ENCODE measurements around the gene MET. TPM values are rescaled to one million over a fixed set of nuclear protein-coding genes. Genes with fewer than 3 reads are reported as not detected.
A peak's percentile ranks its signal among the peaks of the same experiment; 100 is the strongest.
"Not testable (repeated sequence)": the region's sequence is repeated elsewhere in the genome, so short reads cannot be mapped to it uniquely, and the experiment has no call there.

Gene MET
- total and polyA plus RNA-seq, 2 donors from 2014 or later: 13.4 to 225 TPM

DNA sequence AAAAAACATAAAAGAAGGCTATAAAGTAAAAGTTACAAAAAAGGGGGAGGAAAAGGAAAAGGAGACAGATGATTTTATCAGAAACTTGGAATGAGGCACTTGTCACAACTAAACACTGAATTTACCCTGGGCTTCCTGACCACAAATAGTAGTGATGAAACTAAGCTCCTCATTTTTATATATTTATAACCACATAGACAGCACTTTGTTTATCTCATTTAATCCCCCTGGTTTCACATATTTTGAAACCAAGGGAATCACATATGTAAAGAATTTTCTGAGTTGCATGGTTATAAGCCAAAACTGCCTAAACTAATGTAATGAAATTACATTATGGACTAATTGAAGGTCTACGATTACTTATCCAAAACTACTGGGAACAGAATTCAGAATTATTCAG is 39.6 kb upstream of the MET start:
- peak overlapping the region in 1 of 2 donors; percentile 29 for H3K27ac ChIP-seq (ENCODE audit: low read depth in 2 of 2, low read length in 2 of 2)
- FAIRE-seq: no peak
- H3K27me3 ChIP-seq (ENCODE audit: control insufficient read depth, insufficient read depth, low read length): no peaks in the 10 kb centered on the region
- TF ChIP-seq, protein P1, sequence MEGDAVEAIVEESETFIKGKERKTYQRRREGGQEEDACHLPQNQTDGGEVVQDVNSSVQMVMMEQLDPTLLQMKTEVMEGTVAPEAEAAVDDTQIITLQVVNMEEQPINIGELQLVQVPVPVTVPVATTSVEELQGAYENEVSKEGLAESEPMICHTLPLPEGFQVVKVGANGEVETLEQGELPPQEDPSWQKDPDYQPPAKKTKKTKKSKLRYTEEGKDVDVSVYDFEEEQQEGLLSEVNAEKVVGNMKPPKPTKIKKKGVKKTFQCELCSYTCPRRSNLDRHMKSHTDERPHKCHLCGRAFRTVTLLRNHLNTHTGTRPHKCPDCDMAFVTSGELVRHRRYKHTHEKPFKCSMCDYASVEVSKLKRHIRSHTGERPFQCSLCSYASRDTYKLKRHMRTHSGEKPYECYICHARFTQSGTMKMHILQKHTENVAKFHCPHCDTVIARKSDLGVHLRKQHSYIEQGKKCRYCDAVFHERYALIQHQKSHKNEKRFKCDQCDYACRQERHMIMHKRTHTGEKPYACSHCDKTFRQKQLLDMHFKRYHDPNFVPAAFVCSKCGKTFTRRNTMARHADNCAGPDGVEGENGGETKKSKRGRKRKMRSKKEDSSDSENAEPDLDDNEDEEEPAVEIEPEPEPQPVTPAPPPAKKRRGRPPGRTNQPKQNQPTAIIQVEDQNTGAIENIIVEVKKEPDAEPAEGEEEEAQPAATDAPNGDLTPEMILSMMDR (IDR thresholded peaks at IDR 0.05; ENCODE audit: borderline replicate concordance, extremely low read depth, insufficient read depth): no peak
- no peak for DNase-seq
- intact Hi-C loops (cut with DNase I): no loop called here
- H3K36me3 ChIP-seq (ENCODE audit: control insufficient read depth in 2 of 3, insufficient read depth in 3 of 3, low read length in 3 of 3): no peaks in the 10 kb centered on the region
- peaks cover 5 to 35% (median 10%) of the 10 kb centered on the region in 3 donors for H3K4me1 ChIP-seq (ENCODE audit: control insufficient read depth in 2 of 3, insufficient read depth in 2 of 3, low read depth in 1 of 3, low read length in 3 of 3)
- peak overlapping the region in 1 of 3 donors; percentile 34 for H3K9ac ChIP-seq (ENCODE audit: low read length in 3 of 3)
- no peak overlapping the region for H3K4me3 ChIP-seq (ENCODE audit: low read length in 3 of 3)
- no peaks in the 10 kb centered on the region for H3K9me3 ChIP-seq (ENCODE audit: control insufficient read depth in 2 of 3, insufficient read depth in 1 of 3, low read length in 3 of 3)

- Histone ChIP-seq H3K36me3 (ENCODE audit: control insufficient read depth in 2 of 3, insufficient read depth in 3 of 3, low read length in 3 of 3) (no peaks in the 10 kb centered on the region), H3K9ac (ENCODE audit: low read length in 3 of 3) (no peak overlapping the region), H3K9me3 (ENCODE audit: control insufficient read depth in 2 of 3, insufficient read depth in 1 of 3, low read length in 3 of 3) (no peaks in the 10 kb centered on the region), H3K4me3 (ENCODE audit: low read length in 3 of 3) (peak overlapping the region in 1 of 3 donors; percentile 30), H3K27me3 (ENCODE audit: control insufficient read depth, insufficient read depth, low read length) (no peaks in the 10 kb centered on the region), H3K4me1 (ENCODE audit: control insufficient read depth in 2 of 3, insufficient read depth in 2 of 3, low read depth in 1 of 3, low read length in 3 of 3) (peaks cover 5 to 32% (median 10%) of the 10 kb centered on the region in 3 donors), H3K27ac (ENCODE audit: low read depth in 2 of 2, low read length in 2 of 2) (peak overlapping the region in 1 of 2 donors; percentile 61)
- no peak for FAIRE-seq
- DNase-seq: peak in 4 of 5 donors; percentile 54 to 87 (median 70)
- intact Hi-C loops (cut with DNase I): no loop called here
- TF ChIP-seq, protein P1 (IDR thresholded peaks at IDR 0.05; ENCODE audit: borderline replicate concordance, extremely low read depth, insufficient read depth): no peak
Measured at GRCh38 chr7:116633131-116633988, 38.6 kb upstream of the MET start.

DNA sequence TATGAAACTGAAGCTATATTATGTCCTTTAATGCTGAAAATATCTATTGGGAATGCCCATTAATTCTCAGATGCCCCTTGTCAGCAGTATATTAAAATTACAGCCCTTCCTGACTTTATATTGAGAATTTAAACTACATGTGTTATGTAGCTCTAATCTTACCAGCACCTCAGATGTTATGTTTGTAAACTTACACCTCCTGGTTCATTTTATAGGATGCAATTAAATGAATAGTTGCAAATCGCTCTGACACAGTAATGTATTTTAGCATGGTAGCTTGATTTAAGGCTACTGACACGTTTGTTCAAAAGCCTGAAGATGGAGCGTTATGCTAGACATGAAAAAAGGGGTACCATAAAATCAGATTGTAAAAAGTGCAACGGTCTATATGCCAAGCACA is 35.0 kb upstream of the MET start:
- Histone ChIP-seq H3K27me3 (ENCODE audit: control insufficient read depth, insufficient read depth, low read length) (no peaks in the 10 kb centered on the region), H3K36me3 (ENCODE audit: control insufficient read depth in 2 of 3, insufficient read depth in 3 of 3, low read length in 3 of 3) (no peaks in the 10 kb centered on the region), H3K9ac (ENCODE audit: low read length in 3 of 3) (no peak overlapping the region), H3K4me1 (ENCODE audit: control insufficient read depth in 2 of 3, insufficient read depth in 2 of 3, low read depth in 1 of 3, low read length in 3 of 3) (peaks cover 2 to 5% (median 5%) of the 10 kb centered on the region in 3 donors), H3K4me3 (ENCODE audit: low read length in 3 of 3) (no peak overlapping the region), H3K9me3 (ENCODE audit: control insufficient read depth in 2 of 3, insufficient read depth in 1 of 3, low read length in 3 of 3) (no peaks in the 10 kb centered on the region), H3K27ac (ENCODE audit: low read depth in 2 of 2, low read length in 2 of 2) (no peak overlapping the region)
- TF ChIP-seq, protein P1 (IDR thresholded peaks at IDR 0.05; ENCODE audit: borderline replicate concordance, extremely low read depth, insufficient read depth): no peak
- peak in 2 of 5 donors; percentile 57 to 80 for DNase-seq
- intact Hi-C loops (cut with DNase I): no loop called here
- no peak for FAIRE-seq

DNA sequence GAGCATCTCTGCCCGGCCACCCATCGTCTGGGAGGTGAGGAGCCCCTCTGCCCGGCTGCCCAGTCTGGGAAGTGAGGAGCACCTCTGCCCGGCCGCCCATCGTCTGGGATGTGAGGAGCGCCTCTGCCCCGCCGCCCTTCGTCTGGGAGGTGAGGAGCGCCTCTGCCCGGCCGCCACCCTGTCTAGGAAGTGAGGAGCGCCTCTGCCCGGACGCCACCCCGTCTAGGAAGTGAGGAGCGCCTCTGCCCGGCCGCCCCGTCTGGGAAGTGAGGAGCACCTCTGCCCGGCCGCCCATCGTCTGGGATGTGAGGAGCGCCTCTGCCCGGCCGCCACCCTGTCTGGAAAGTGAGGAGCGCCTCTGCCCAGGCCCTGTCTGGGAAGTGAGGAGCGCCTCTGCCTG is 33.4 kb upstream of the MET start:
- intact Hi-C loops (cut with DNase I); H3K27ac ChIP-seq (ENCODE audit: low read depth in 2 of 2, low read length in 2 of 2); FAIRE-seq; H3K4me1 ChIP-seq (ENCODE audit: control insufficient read depth in 2 of 3, insufficient read depth in 2 of 3, low read depth in 1 of 3, low read length in 3 of 3); H3K9ac ChIP-seq (ENCODE audit: low read length in 3 of 3); H3K9me3 ChIP-seq (ENCODE audit: control insufficient read depth in 2 of 3, insufficient read depth in 1 of 3, low read length in 3 of 3); H3K27me3 ChIP-seq (ENCODE audit: control insufficient read depth, insufficient read depth, low read length); H3K4me3 ChIP-seq (ENCODE audit: low read length in 3 of 3); H3K36me3 ChIP-seq (ENCODE audit: control insufficient read depth in 2 of 3, insufficient read depth in 3 of 3, low read length in 3 of 3): not testable (repeated sequence)
- peak in 1 of 5 donors; percentile 72 for DNase-seq
